CD4-positive, alpha-beta T cell treated with Interleukin-17A for 1 hour (primary cell): ENCODE measurements around the gene RAB41.
"Not testable (repeated sequence)": the region's sequence is repeated elsewhere in the genome, so short reads cannot be mapped to it uniquely, and the experiment has no call there.

Source experiments
- DNase-seq: peaks from one replicate; pipeline ENCODE4 v3.0.0-alpha.2; 2020

The RAB41 gene

DNA sequence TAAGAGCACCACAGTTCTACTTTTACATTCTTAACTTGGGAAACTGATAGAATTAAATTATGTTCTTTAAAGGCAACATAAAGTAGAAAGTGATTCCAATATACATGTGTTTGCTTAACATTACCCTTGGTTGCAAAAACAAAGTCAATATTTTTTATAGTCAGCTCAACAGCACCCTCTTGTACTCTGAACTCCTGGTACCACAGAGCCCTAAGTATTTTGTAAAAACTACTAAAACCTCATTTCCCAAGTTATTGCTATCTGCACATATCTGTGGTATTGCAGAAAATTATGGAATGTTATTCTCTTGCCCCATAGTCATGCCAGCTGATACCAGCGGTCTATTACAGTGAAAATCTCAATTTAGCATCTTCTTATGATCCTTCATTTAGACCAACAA lies 10.8 kb downstream of the RAB41 start:
- DNase-seq: no peak

- DNase-seq: no peak
Observed at GRCh38 chrX:70293621-70294020, 11.6 kb downstream of the RAB41 start.

DNA sequence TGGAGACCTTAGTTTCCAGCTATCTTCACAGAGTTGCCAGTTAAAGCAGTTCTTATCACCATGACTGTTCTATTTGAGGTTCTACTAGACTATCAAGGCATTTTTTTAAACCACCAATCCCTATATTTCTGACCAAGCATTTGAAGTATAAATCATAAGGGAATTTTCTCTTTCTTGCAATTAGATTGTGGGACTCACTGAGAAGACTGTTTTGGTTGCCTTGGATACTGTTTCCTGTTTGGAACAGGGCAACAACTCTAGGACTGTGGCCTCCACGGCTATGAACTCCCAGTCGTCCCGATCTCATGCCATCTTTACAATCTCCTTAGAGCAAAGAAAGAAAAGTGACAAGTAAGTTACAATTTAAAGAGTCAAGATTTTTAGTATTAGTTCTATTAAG lies 19.7 kb downstream of the RAB41 start:
- no peak for DNase-seq

GRCh38 chrX:70313503-70313902 lies 31.5 kb downstream of the RAB41 start:
- DNase-seq: no peak

GRCh38 chrX:70322784-70323183 lies 40.8 kb downstream of the RAB41 start:
- no peak for DNase-seq

GRCh38 chrX:70323628-70324027 lies 41.7 kb downstream of the RAB41 start:
- not testable (repeated sequence) for DNase-seq

DNA sequence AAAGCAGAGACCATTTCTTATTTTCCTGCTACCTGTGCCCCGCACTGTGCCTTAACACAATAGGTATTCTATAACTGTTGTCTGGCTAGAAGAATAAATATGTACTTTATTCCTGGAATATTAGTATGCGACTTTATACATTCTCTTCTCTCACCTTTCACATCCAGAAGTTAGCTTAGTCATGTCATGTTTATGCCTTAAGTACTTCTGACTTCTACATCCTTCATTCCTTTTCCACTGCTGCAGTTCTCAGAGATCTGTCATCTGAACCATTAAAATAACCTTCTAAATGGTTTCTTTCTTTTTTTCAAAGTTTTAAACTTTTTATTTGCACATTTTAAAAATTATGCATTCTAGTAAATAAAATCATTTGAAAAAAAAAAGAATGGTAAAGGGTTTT lies 42.4 kb downstream of the RAB41 start:
- DNase-seq: no peak

DNA sequence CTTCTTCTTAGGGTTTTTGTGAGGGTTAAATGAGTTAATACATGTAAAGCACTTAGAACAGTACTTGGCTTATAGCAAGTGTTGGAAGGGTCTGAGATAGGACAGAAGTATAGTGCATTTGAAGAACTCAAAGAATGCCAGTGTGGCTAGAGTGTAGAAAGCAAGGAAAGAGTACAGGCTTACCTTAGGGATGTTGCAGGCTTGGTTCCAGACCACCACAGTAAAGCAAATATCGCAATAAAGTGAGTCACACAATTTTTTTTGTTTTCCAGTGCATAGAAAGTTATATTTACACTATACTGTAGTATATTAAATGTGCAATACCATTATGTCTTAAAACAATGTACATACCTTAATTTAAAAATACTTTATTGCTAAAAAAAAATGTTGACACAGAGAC lies 49.2 kb downstream of the RAB41 start:
- no peak for DNase-seq

- no peak for DNase-seq
Observed at GRCh38 chrX:70332600-70332999, 50.6 kb downstream of the RAB41 start.
